ENCODE data around the gene AKAP14. TPM values are rescaled to one million over a fixed set of nuclear protein-coding genes. Genes with fewer than 3 reads are reported as not detected.
"Not testable (repeated sequence)": the region's sequence is repeated elsewhere in the genome, so short reads cannot be mapped to it uniquely, and the experiment has no call there.

AKAP14 gene
- total and polyA plus RNA-seq, 2 of the 4 experiments (the other 2 are of a cell fraction), result not detected

GRCh38 chrX:119887721-119888425 lies 7.8 kb upstream of the AKAP14 start:
- Histone ChIP-seq H3K36me3 (ENCODE audit: control insufficient read depth, insufficient read depth, low read length) (no peaks in the 10 kb centered on the region), H4K5ac (ENCODE audit: low read depth, low read length) (no peak overlapping the region), H3K14ac (replicated peaks; ENCODE audit: low read depth, low read length) (no peak overlapping the region), H3K9ac (ENCODE audit: low read depth, low read length) (no peak overlapping the region), H3K4me1 (ENCODE audit: control insufficient read depth, insufficient read depth, low read length) (no peaks in the 10 kb centered on the region), H2BK5ac (ENCODE audit: low read depth, low read length, poor library complexity, severe bottlenecking) (no peak overlapping the region), H3K56ac (ENCODE audit: extremely low read depth, insufficient read depth, low read length) (no peak overlapping the region), H3K4me2 (ENCODE audit: low read depth, low read length) (peak overlapping the region; percentile 62), H3K9me3 (ENCODE audit: control insufficient read depth, insufficient read depth, low read length) (no peaks in the 10 kb centered on the region), H3K27me3 (ENCODE audit: control insufficient read depth, insufficient read depth, low read length) (no peaks in the 10 kb centered on the region), H4K20me1 (ENCODE audit: insufficient read depth, low read length) (no peaks in the 10 kb centered on the region), H3K23ac (ENCODE audit: low read depth, low read length) (no peak overlapping the region), H3K79me1 (ENCODE audit: low read depth in 1 of 2, low read length in 2 of 2) (no peaks in the 10 kb centered on the region), H4K91ac (ENCODE audit: insufficient read depth, low read depth, low read length) (no peak overlapping the region), H3K18ac (ENCODE audit: low read depth, low read length) (no peak overlapping the region), H3K4me3 (ENCODE audit: insufficient read depth, low read depth, low read length) (peak overlapping the region; percentile 31), H2AFZ (replicated peaks; ENCODE audit: low read length, poor library complexity) (peak overlapping the region; percentile 89), H2BK20ac (ENCODE audit: low read depth, low read length) (no peak overlapping the region), H3K4ac (ENCODE audit: low read depth, low read length) (no peak overlapping the region), H2BK120ac (ENCODE audit: low read depth, low read length) (no peak overlapping the region), H2AK5ac (ENCODE audit: low read depth, low read length) (no peak overlapping the region), H2BK15ac (ENCODE audit: low read depth, low read length) (no peak overlapping the region), H2AK9ac (replicated peaks; ENCODE audit: low read depth, low read length, poor library complexity) (no peak overlapping the region), H3K9me1 (ENCODE audit: insufficient read depth, low read length) (no peaks in the 10 kb centered on the region), H3K27ac (ENCODE audit: insufficient read depth, low read length) (no peak overlapping the region), H4K8ac (ENCODE audit: low read depth in 2 of 2, low read length in 2 of 2) (no peak overlapping the region; a peak in 1 of 4 replicates)
- DNase-seq (peak; percentile 30), ATAC-seq (ENCODE audit: low read depth) (peak; percentile 86)
- BruUV-seq (replicated peaks), result no TSS peak
- WGBS, 2 experiments (ENCODE audit: extremely low coverage in 2 of 2, insufficient read length in 1 of 2), result 52% methylated on average over 13 of the region's 40 CpGs; no CpG with 5 or more reads in 1 of the 2 experiments
- intact Hi-C loops (cut with micrococcal nuclease), result loop anchor here (10.0 kb wide), 1 partner anchor 373 kb away; no protein-coding TSS in a partner anchor
- dilution Hi-C loops (cut with HindIII; ENCODE audit: low sequenced_read_pairs, unreplicated experiment), result no loop called here
- ChIA-PET POLR2A (ENCODE audit: unreplicated experiment) (no interaction called here), CTCF (interaction anchor here (0.6 to 1.2 kb wide), 7 partner anchors 7 to 33 kb away, joined by 3 to 5 read pairs (median 4); partner anchors contain the start of genes NDUFA1 and RNF113A)
- TF ChIP-seq SMC3 (IDR thresholded peaks at IDR 0.05; ENCODE audit: low read depth, low read length) (no peak), BHLHE40 (IDR thresholded peaks at IDR 0.05; ENCODE audit: low read depth, low read length) (no peak), CTCF (conservative IDR thresholded peaks at IDR 0.05; ENCODE audit: low read depth, low read length) (peak; percentile 46)
- in situ Hi-C loops (cut with MboI; ENCODE audit: low sequenced_read_pairs), result no loop called here

- H3K27me3 ChIP-seq (ENCODE audit: control insufficient read depth, insufficient read depth, low read length); H3K4me2 ChIP-seq (ENCODE audit: low read depth, low read length); H3K4me3 ChIP-seq (ENCODE audit: insufficient read depth, low read depth, low read length); H2AK9ac ChIP-seq (replicated peaks; ENCODE audit: low read depth, low read length, poor library complexity); in situ Hi-C loops (cut with MboI; ENCODE audit: low sequenced_read_pairs); H3K18ac ChIP-seq (ENCODE audit: low read depth, low read length); CTCF ChIA-PET; H3K14ac ChIP-seq (replicated peaks; ENCODE audit: low read depth, low read length); H2AK5ac ChIP-seq (ENCODE audit: low read depth, low read length); BruUV-seq (replicated peaks); H3K9me1 ChIP-seq (ENCODE audit: insufficient read depth, low read length); H4K8ac ChIP-seq (ENCODE audit: low read depth in 2 of 2, low read length in 2 of 2); H3K56ac ChIP-seq (ENCODE audit: extremely low read depth, insufficient read depth, low read length); H4K20me1 ChIP-seq (ENCODE audit: insufficient read depth, low read length); H2BK120ac ChIP-seq (ENCODE audit: low read depth, low read length); dilution Hi-C loops (cut with HindIII; ENCODE audit: low sequenced_read_pairs, unreplicated experiment); H3K79me1 ChIP-seq (ENCODE audit: low read depth in 1 of 2, low read length in 2 of 2); H3K23ac ChIP-seq (ENCODE audit: low read depth, low read length); intact Hi-C loops (cut with micrococcal nuclease); ATAC-seq (ENCODE audit: low read depth); H2BK5ac ChIP-seq (ENCODE audit: low read depth, low read length, poor library complexity, severe bottlenecking); H4K91ac ChIP-seq (ENCODE audit: insufficient read depth, low read depth, low read length); H3K4ac ChIP-seq (ENCODE audit: low read depth, low read length); H2BK15ac ChIP-seq (ENCODE audit: low read depth, low read length); H3K27ac ChIP-seq (ENCODE audit: insufficient read depth, low read length); H3K4me1 ChIP-seq (ENCODE audit: control insufficient read depth, insufficient read depth, low read length); H4K5ac ChIP-seq (ENCODE audit: low read depth, low read length); POLR2A ChIA-PET (ENCODE audit: unreplicated experiment); H3K9me3 ChIP-seq (ENCODE audit: control insufficient read depth, insufficient read depth, low read length); H2BK20ac ChIP-seq (ENCODE audit: low read depth, low read length); H2AFZ ChIP-seq (replicated peaks; ENCODE audit: low read length, poor library complexity); DNase-seq; H3K36me3 ChIP-seq (ENCODE audit: control insufficient read depth, insufficient read depth, low read length); H3K9ac ChIP-seq (ENCODE audit: low read depth, low read length): not testable (repeated sequence)
- WGBS, 2 experiments (ENCODE audit: extremely low coverage in 2 of 2, insufficient read length in 1 of 2), result 77% methylated on average over 15 of the region's 36 CpGs; no CpG with 5 or more reads in 1 of the 2 experiments
Measured at GRCh38 chrX:119890626-119891025, 5.1 kb upstream of the AKAP14 start.
